OCI-LY1 (cell line): ENCODE data around the gene ABCC6.
"Not testable (repeated sequence)": the region's sequence is repeated elsewhere in the genome, so short reads cannot be mapped to it uniquely, and the experiment has no call there.

ENCODE experiments used
- CTCF ChIP-seq: fragments of 200-600 bp; sonication (generic), shearing (Covaris generic); IDR thresholded peaks from 2 replicates; pipeline ENCODE4 v1.5.1; 2017; ENCODE audit warnings: mild to moderate bottlenecking, antibody characterized with exemption, low read length, moderate library complexity, mixed read lengths
- EZH2 ChIP-seq: fragments of 200-600 bp; sonication (generic), shearing (Covaris generic); IDR thresholded peaks from 2 replicates; pipeline ENCODE4 v1.8.0; 2017; ENCODE audit warnings: borderline replicate concordance, mixed run types, mild to moderate bottlenecking, antibody characterized with exemption, low read length, moderate library complexity, mixed read lengths

- TF ChIP-seq EZH2, CTCF: not testable (repeated sequence)
These were observed 23.4 kb upstream of the ABCC6 start for GRCh38 chr16:16246578-16247262.
